NCI-H82 treated with DMSO at 0.1 percent for 48 hours (cell line): Measurements from ENCODE around the gene MAN1B1.
"Not testable (repeated sequence)": the region's sequence is repeated elsewhere in the genome, so short reads cannot be mapped to it uniquely, and the experiment has no call there.

Experiments
- DNase-seq: peaks from one replicate; lab custom pipeline; 2025; ENCODE audit not compliant: unreplicated experiment; lab: John Stamatoyannopoulos, UW

The MAN1B1 gene

DNA sequence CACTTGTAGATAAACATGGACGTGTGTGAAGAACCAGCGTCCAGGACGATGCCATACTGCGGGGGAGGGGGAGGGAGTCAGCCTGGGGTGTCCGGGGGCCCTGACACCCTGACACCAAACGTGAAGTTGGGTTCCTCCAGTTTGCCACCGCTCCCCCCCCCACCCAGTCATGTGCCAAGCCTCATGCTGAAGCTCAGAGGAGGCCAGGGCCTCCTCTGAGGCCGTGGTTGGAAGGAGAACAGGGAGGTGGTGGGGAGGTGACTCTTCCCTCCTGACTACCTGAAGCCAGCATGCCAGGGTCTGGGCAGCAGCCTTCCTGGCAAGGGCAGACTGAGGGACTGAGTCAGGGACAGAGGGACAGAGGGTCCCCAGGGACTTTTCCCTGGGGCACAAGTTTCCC lies 34.5 kb upstream of the MAN1B1 start:
- DNase-seq = no peak

GRCh38 chr9:137052998-137053943 lies 33.5 kb upstream of the MAN1B1 start:
- DNase-seq = no peak

DNA sequence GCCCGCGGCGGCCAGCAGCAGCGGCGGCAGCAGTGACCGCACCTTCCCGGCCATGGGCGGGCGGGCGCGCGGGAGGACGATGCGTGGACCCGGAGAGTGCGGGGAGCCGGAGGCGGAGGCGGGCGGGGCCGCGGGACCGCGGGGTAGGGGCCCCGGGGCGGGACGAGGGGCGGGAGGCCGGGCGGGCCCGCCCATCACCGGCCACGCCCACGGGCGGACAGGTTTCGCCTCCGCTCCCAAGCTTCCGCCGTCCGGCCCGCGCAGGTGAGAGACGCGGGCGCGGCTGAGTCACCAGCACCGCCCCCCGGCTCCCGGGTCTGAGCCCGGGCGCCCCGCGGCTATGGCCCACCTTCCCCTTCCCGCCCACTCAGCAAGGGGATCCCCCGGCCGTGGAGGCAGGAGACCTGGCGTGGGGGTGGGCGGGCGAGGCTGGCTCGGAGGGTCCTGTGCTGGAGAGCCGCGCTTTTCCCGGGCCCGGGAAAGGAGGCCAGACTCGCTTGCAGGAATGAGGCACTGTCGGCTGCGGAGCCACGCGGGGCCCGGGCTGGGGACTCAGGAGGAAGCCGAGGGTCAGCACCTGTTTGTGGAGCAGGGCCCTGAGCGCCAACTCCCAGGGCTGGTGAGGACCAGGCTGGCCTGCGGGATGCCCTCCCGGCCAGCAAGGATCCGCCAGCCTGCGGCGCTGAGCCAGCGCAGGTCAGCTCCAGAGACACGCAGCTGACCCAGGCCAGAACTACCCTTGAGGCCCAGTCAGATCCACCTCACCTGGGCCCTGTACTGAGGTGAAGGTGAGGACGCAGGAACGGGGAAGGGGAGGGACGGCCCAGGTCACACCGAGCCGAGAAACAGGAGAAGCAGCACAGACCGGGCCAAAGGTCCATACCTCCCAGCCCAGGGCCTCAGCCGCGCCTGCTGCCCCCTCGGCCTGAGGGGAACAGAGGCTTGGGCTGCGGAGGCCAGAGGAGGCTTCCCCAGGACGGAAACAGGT lies 32.5 kb upstream of the MAN1B1 start, which contains the start of gene ENTPD2:
TSS of gene ENTPD2 (minus strand) at position 118 of the 988 bp plus-strand sequence. CDS start at position 54, 64 bp downstream.
- DNase-seq = no peak

- DNase-seq = no peak
Observed at GRCh38 chr9:137054932-137055384, 31.8 kb upstream of the MAN1B1 start.

DNA sequence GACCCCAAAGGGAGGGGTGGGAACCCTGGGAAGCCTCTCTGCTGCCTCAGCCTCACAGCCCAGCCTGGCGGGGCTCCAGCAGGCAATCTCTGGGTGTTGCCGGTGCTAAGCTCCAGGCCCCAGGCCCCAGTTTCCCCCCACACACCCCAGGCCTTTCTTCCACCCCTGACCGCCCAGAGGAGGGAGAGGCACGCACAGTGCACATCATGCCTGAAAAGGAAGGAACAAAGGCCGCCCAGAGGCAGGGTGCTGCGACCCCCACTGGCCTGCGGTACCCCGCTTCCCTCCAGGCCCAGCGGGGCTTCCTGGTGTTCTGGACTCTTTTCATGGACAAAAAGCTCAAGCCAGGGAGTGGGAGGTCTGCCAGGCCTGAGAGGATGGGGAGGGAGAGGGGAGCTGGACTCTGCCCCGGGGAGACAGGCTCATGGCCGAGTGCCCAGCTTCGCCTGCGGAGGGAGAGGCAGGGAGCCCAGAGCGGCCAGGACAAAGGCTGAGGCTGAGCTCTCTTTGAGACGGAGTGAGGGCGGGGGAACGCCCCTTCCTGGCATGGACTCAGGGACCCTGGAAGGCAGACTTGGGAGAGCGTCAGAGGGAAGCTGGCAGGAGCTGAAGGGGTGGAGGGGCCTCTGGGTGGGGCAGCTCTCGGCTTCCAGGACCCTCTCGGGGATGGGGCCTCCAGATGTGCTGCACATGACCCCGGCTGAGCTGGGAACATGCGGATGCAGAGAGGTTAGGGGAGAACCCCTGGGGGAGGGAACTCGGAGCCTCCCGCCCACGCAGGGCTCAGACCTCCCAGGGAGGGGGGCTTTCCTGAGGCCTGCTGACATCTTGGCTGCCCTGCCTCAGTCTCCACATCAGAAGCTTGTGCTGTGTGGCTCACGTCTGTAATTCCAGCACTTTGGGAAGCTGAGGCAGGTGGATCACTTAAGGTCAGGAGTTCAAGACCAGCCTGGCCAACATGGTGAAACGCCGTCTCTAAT lies 31.1 kb upstream of the MAN1B1 start:
- no peak for DNase-seq

GRCh38 chr9:137056739-137057415 lies 29.9 kb upstream of the MAN1B1 start:
- no peak for DNase-seq

DNA sequence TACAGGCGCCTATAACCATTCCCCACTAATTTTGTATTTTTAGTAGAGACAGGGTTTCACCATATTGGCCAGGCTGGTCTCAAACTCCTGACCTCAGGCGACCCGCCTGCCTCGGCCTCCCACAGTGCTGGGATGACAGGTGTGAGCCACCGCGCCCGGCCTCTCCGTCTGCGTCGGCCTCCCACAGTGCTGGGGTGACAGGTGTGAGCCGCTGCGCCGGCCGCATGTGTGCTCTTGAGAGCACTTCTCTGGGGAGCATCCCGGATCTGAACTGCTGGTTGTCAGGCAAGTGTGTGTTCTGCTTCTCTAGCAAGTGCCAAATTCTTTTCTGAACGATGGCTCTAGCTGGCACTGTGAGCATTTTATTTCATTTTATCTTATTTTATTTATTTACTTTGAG lies 29.2 kb upstream of the MAN1B1 start:
- DNase-seq = no peak

- peak; percentile 75 for DNase-seq
Observed at GRCh38 chr9:137058521-137059234, 28.1 kb upstream of the MAN1B1 start.

DNA sequence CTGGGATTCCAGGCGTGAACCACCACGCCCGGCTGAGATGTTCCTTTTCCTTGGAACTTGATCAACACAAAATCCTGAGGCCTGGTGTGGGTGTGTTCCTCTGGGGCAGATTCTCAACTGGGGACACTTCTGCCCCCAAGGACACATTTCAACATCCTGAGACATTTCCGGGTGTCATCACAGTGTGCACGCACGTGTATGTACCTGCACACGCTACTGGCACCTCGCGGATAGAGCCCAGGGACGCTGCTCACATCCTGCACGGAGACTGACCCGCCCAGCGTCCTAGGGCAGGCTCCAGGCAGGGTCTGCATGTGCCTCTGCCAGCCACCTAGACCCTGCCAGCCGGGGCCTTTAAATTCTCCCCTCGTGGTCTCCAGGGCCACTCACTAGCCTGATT lies 24.4 kb upstream of the MAN1B1 start:
- DNase-seq = no peak

- not testable (repeated sequence) for DNase-seq
Observed at GRCh38 chr9:137062798-137063197, 24.0 kb upstream of the MAN1B1 start.

DNA sequence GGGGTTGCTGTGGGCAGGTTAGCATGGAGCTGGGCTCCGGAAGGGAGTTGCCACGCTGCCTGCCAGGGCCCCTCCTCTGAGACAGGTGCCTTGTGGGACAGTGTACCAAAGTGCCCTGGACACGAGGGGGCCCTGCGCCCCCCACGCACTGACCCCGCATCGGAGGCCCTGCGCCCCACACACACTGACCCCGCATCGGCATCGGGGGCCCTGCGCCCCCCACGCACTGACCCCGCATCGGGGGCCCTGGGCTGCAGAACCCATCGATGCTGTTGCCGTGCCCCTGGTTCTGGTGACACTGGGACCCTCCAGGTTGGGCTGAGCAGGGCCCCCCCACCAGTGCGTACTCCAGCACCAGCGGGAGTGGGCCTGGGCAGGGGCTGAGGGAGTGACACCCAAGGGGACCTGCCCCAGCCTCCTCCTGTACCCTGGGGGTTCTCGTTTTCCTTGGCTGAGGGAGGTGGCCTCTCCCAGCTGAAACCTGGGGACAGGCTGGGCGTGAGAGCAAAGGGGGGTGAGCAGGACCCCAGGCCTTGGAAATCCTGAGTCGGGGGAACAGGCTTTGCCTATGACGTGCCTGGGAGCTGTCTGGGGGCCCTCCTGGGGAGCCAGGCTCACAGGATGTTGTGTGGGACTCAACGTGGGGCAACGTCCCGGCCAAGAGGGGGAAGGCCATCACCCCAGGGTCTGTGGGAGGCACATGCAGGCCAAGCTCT lies 23.3 kb upstream of the MAN1B1 start:
- DNase-seq = no peak

GRCh38 chr9:137064027-137064879 lies 22.5 kb upstream of the MAN1B1 start:
- no peak for DNase-seq

DNA sequence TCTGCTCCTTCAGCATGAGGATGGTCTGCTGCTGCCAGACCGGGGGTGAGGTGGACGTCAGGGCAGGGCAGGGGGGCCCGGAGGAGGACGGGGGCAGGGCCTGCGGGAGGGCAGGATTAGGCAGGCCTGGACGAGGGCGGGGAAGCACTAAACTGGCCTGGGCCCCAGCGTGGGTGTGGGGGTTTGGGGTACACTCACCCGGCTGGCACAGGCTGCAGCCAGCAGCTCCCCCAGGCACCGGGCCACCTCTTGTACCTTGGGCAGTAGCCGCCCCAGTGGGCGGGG lies 22.0 kb upstream of the MAN1B1 start:
- no peak for DNase-seq

DNA sequence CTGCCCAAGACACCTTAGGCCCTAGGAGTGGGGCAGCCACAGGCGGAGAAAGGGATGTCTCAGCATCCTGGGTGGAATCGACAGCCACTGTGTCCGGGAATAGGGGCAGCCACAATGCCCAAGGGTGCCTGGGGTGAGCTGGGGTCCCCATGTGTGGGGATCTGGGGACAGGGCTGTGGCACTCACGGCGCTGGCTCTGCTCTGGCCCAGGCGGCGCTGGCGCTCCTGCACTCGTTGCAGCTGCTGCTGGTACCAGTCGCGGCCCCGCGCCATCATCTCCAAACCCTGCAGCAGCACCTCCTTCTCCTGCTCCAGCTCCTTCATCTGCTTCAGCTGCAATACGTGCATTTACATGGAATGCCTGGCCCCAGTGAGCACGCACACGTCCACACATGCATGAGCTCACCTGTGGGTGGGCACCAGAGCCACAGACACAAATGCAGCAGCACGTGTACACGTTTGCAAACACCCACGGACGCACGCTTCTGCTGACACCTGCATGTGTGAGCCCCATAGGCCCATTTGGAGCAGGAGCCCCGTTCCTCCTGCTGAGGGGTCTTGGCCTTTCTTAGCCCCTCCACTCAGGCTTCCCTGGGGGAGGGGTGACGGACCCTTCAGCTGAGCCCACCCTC lies 21.3 kb upstream of the MAN1B1 start:
- DNase-seq = no peak

GRCh38 chr9:137066096-137066861 lies 20.5 kb upstream of the MAN1B1 start:
- no peak for DNase-seq

DNA sequence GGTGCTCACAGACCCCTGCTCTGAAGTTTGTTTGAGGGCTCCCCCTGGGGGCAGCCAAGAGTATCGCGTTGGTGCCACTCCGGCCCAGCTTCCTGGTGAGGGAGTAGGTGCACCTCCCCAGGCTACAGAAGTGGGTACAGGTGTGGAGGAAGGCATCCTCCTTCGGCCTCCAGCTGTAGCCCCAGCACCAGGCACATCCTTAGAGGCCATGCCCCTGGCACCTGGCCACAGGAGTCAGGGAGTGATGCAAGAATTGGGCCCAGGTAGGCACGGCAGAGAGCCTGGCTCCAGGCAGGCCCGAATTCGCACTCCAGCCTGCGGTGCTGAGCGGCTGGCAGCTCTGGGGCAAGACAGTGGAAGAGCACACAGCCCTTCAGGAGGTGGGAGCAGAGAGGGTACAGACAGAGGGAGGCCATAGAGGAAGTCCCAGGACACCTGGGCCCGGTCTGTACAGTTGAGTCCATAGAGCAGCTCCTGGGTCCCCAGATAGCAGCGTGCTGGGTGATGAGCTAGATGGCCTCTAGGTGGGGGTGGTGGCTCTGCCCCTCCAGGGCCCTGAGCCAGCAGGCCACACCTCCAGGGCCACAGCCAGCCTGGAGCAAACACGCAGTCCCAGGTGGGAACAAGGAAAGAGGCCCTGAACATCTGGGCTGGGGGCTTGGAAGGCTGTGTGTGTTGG lies 18.8 kb upstream of the MAN1B1 start:
- DNase-seq = peak; percentile 53
